GM19372 (cell line): Measurements from ENCODE around the gene METTL26.

Experiments
- ATAC-seq: cut with Tn5 transposase; IDR thresholded peaks from one replicate; pipeline ENCODE4 v1.9.1; 2021; ENCODE audit warnings: mild to moderate bottlenecking, low read depth, moderate library complexity; ENCODE audit not compliant: unreplicated experiment

The METTL26 gene

GRCh38 chr16:641326-642188 is 5.5 kb upstream of the METTL26 start, which contains the start of gene MCRIP2:
TSS of gene MCRIP2 (plus strand) at chr16:641828. CDS start at chr16:641992, 164 bp downstream.
- peak; percentile 54 for ATAC-seq

- no peak for ATAC-seq
Observed at GRCh38 chr16:640614-641013, 4.5 kb upstream of the METTL26 start.

GRCh38 chr16:638836-639235 is 2.7 kb upstream of the METTL26 start:
- no peak for ATAC-seq

GRCh38 chr16:638034-638543 is 2.0 kb upstream of the METTL26 start:
- ATAC-seq: no peak

GRCh38 chr16:637081-638018 is 1.2 kb upstream of the METTL26 start:
- no peak for ATAC-seq

- ATAC-seq: peak; percentile 7
Observed at GRCh38 chr16:635573-636205, 416 bp downstream of the METTL26 start.

GRCh38 chr16:634996-635395 is 1.1 kb downstream of the METTL26 start:
- no peak for ATAC-seq

- no peak for ATAC-seq
Observed at GRCh38 chr16:634051-634670, 1.9 kb downstream of the METTL26 start.

- ATAC-seq: no peak
Observed at GRCh38 chr16:633336-634050, 2.6 kb downstream of the METTL26 start.

- ATAC-seq: no peak
Observed at GRCh38 chr16:632486-633335, 3.4 kb downstream of the METTL26 start.

- ATAC-seq: no peak
Observed at GRCh38 chr16:631808-632358, 4.2 kb downstream of the METTL26 start.

GRCh38 chr16:630815-631405 is 5.2 kb downstream of the METTL26 start, which contains the start of gene WFIKKN1:
TSS of gene WFIKKN1 (plus strand) at chr16:630985. CDS start at chr16:631254, 269 bp downstream.
- ATAC-seq: no peak

GRCh38 chr16:630249-630814 is 5.8 kb downstream of the METTL26 start:
- ATAC-seq: no peak

GRCh38 chr16:629833-630248 is 6.3 kb downstream of the METTL26 start:
- ATAC-seq: no peak

- ATAC-seq: no peak
Observed at GRCh38 chr16:629185-629832, 6.8 kb downstream of the METTL26 start.

GRCh38 chr16:628321-629061 is 7.6 kb downstream of the METTL26 start:
- ATAC-seq: no peak
